Peyer's patch (tissue), 4 donors: ENCODE results near the gene NDUFA11.

Source experiments
- CTCF ChIP-seq, 6 experiments: fragments of 450-650 bp in 4 of 6; fragments of 200-600 bp in 2 of 6; sonication (generic) in 1 of 6; IDR thresholded peaks; one replicate each; pipeline ENCODE4 v1.5.1; 2017 to 2019; ENCODE audit warnings: antibody characterized with exemption in 6 of 6, mild to moderate bottlenecking in 3 of 6, moderate library complexity in 1 of 6
- POLR2A ChIP-seq, 2 donors: fragments of 450-650 bp; IDR thresholded peaks; one replicate each; pipeline ENCODE4 v1.5.1; 2017; ENCODE audit warnings: antibody characterized with exemption in 2 of 2, mild to moderate bottlenecking in 2 of 2, moderate library complexity in 2 of 2

- TF ChIP-seq CTCF (IDR thresholded peaks at IDR 0.05) (no peak), POLR2A (IDR thresholded peaks at IDR 0.05) (no peak)
Measured at GRCh38 chr19:5918463-5919079, 15.0 kb upstream of the NDUFA11 start.
